Neural progenitor cell (in vitro differentiated cells): ENCODE measurements around the gene GAS6.

Experiments
- EZH2 ChIP-seq: fragments of 200-600 bp; sonication (generic); IDR thresholded peaks from 2 replicates; pipeline ENCODE4 v1.6.1; 2017; ENCODE audit warnings: antibody characterized with exemption, mild to moderate bottlenecking, moderate library complexity
- EZH2phosphoT487 ChIP-seq: fragments of 200-600 bp; sonication (generic); IDR thresholded peaks from 2 replicates; pipeline ENCODE4 v1.6.1; 2017; ENCODE audit warnings: antibody characterized with exemption
- TF ChIP-seq, protein P1 (sequence below): fragments of 200-600 bp; sonication (generic); IDR thresholded peaks from 2 replicates; pipeline ENCODE4 v1.5.1; 2017; ENCODE audit warnings: antibody characterized with exemption, mild to moderate bottlenecking

DNA sequence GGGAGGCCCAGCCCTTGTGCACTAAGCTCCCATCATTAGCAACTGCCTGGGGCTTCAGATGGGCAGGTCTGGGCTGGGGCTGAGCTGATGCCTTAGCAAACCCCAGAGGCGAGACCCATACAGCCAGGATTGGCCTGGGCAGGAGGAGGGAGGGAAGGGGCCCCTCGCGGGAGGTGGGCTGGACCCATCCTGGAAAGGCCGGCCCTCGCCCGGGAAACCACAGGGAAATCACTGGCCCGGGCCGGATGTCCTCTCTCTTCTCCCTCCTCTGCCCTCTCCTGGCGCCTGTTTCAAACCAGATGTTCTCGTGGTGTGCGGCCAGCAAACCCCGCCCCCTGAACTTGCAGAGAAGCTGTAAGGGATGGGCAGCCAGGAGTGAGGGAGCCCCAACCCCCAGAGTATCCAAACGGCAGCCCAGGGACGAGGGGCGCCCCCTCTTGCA lies 61.8 kb downstream of the GAS6 start:
- TF ChIP-seq, protein P1, sequence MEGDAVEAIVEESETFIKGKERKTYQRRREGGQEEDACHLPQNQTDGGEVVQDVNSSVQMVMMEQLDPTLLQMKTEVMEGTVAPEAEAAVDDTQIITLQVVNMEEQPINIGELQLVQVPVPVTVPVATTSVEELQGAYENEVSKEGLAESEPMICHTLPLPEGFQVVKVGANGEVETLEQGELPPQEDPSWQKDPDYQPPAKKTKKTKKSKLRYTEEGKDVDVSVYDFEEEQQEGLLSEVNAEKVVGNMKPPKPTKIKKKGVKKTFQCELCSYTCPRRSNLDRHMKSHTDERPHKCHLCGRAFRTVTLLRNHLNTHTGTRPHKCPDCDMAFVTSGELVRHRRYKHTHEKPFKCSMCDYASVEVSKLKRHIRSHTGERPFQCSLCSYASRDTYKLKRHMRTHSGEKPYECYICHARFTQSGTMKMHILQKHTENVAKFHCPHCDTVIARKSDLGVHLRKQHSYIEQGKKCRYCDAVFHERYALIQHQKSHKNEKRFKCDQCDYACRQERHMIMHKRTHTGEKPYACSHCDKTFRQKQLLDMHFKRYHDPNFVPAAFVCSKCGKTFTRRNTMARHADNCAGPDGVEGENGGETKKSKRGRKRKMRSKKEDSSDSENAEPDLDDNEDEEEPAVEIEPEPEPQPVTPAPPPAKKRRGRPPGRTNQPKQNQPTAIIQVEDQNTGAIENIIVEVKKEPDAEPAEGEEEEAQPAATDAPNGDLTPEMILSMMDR: no peak
- TF ChIP-seq EZH2phosphoT487 (no peak), EZH2 (no peak)
